Large intestine (tissue), 12 donors: ENCODE data around the gene SLC46A2. TPM values are rescaled to one million over a fixed set of nuclear protein-coding genes. Genes with fewer than 3 reads are reported as not detected.

ENCODE experiments used
- DNase-seq, 2 donors: peaks; one replicate each; pipeline versions ENCODE4 v3.0.0 to v3.0.0-alpha.2; 2013
- H3K27ac ChIP-seq: one replicate; pipeline ENCODE4 v1.5.1; 2013; ENCODE audit warnings: low read length
- H3K27me3 ChIP-seq: 2 replicates; pipeline ENCODE4 v1.6.1; 2013; ENCODE audit warnings: low read length; ENCODE audit not compliant: control insufficient read depth, insufficient read depth
- H3K36me3 ChIP-seq: 2 replicates; pipeline ENCODE4 v1.6.1; 2013; ENCODE audit warnings: low read length; ENCODE audit not compliant: control insufficient read depth, insufficient read depth
- H3K4me1 ChIP-seq: one replicate; pipeline ENCODE4 v1.6.1; 2013; ENCODE audit warnings: low read length; ENCODE audit not compliant: control insufficient read depth, insufficient read depth
- H3K4me3 ChIP-seq: one replicate; pipeline ENCODE4 v1.5.1; 2013; ENCODE audit warnings: low read length
- H3K9me3 ChIP-seq: one replicate; pipeline ENCODE4 v1.6.1; 2013; ENCODE audit warnings: mild to moderate bottlenecking, low read depth, low read length, moderate library complexity; ENCODE audit not compliant: control insufficient read depth
- WGBS: methylation state at CpG from one replicate; pipeline ENCODE4 v1.1.5; 2013; ENCODE audit warnings: low lambda C conversion rate; ENCODE audit not compliant: insufficient coverage; 5-methylcytosine and 5-hydroxymethylcytosine counted together
- long read RNA-seq, 11 donors: transcript quantifications; one replicate each; lab custom pipeline, GENCODE V29; 2026
- polyA plus RNA-seq: library from polyadenylated mRNA; unstranded; fragments of 120-200 nt; gene quantifications from one replicate; pipeline ENCODE4 v1.2.1, GENCODE V29; 2013

SLC46A2 gene, protein sequence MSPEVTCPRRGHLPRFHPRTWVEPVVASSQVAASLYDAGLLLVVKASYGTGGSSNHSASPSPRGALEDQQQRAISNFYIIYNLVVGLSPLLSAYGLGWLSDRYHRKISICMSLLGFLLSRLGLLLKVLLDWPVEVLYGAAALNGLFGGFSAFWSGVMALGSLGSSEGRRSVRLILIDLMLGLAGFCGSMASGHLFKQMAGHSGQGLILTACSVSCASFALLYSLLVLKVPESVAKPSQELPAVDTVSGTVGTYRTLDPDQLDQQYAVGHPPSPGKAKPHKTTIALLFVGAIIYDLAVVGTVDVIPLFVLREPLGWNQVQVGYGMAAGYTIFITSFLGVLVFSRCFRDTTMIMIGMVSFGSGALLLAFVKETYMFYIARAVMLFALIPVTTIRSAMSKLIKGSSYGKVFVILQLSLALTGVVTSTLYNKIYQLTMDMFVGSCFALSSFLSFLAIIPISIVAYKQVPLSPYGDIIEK
- polyA plus RNA-seq = 0.43 TPM
- long read RNA-seq, donor 1 = 0 reads
- long read RNA-seq, donor 2 = 0 reads
- long read RNA-seq, donor 3 = 0 reads
- long read RNA-seq, donor 4 = 0 reads
- long read RNA-seq, donor 5 = 0 reads
- long read RNA-seq, donor 6 = 0 reads
- long read RNA-seq, donor 7 = 0 reads
- long read RNA-seq, donor 8 = 0 reads
- long read RNA-seq, donor 9 = 0 reads
- long read RNA-seq, donor 10 = 0 reads
- long read RNA-seq, donor 11 = 0 reads

DNA sequence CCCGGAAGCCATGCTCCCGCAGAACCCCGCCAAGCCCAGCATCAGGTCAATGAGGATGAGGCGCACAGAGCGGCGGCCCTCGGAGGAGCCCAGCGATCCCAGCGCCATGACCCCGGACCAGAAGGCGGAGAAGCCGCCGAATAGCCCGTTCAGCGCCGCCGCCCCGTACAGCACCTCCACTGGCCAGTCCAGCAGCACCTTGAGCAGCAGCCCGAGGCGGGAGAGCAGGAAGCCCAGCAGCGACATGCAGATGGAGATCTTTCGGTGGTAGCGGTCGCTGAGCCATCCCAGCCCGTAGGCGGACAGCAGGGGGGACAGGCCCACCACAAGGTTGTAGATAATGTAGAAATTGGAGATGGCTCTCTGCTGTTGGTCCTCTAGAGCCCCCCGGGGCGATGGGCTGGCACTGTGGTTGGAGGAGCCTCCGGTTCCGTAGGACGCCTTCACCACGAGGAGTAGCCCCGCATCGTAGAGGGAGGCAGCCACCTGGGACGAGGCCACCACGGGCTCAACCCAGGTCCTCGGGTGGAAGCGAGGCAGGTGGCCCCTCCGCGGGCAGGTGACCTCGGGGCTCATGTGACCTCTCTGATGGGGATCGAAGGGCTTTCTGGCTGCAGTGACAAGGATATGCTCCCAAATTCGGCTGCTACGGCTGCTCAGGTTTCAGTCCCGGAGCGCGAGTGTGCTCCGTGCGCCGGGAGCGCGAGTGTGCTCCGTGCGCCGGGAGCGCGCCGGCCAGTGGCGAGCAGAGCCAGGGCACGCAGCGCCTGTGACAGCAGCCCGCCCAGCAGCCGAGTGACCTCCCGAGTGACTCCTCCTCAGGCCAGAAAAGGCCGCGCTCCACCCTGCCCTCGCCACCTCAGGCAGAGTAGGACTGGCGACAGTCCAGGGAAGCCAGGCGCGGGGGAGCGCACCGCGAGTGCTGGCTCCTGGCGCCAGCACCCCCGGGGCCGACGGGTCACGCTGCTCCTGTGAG is at the start of gene SLC46A2:
Gene SLC46A2, minus strand, starts transcription at position 771 of the 976 bp plus-strand sequence. Its CDS starts 195 bp downstream, at position 576.
- DNase-seq = peak in 1 of 2 donors; percentile 13
- Histone ChIP-seq H3K27me3 (peaks cover 44% of the 10 kb centered on the region), H3K9me3 (peaks cover 4% of the 10 kb centered on the region), H3K4me1 (no peaks in the 10 kb centered on the region), H3K36me3 (no peaks in the 10 kb centered on the region), H3K27ac (no peak within 1 kb of the TSS), H3K4me3 (peak within 1 kb of the TSS; percentile 13)
- WGBS = no CpG with 5 or more reads among the region's 78 CpGs

DNA sequence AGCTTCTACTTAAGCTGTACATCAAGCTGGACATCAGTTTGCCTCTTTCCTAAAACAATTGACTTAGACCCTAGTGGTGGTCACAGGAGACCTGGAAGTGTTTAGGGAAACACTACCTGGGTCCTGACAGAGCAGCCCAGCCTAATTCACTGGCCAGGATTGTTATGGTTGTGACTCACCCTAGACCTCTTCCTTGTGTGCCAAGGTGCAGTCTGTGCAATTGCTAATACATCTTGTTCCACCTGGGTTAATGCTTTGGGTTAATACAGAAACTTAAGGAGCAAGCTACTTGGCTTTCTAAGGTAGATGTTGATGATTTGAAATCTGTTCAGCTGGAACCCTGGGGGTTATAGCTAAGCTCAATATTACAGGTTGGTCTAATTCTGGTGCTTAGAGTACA is 48.7 kb upstream of the SLC46A2 start:
- no peak for DNase-seq
- H3K4me3 ChIP-seq = no peak overlapping the region

DNA sequence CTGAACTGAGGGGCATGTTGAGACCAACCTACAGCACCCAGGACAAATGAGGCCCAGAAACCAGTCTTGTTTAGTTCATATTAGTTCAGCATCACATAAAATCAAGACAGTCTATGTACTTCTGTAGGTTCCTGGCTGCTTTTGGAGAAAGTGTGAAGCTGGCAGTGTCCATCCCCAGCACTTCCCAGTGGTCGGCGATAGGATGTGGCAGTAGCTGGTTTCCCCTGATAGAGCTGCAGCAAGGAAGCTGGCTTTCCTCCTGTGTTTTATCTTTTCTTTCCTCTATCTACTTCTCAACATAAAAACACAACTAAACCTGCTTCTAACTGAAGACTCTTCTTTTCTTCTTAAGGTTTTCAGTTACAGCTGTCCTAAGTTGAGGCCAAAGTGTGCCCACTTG is 43.0 kb upstream of the SLC46A2 start:
- WGBS = 100% methylated on average over 2 of the region's 2 CpGs
- Histone ChIP-seq H3K4me1 (no peaks in the 10 kb centered on the region), H3K4me3 (no peak overlapping the region), H3K9me3 (no peaks in the 10 kb centered on the region), H3K27ac (no peak overlapping the region), H3K27me3 (peaks cover 29% of the 10 kb centered on the region), H3K36me3 (no peaks in the 10 kb centered on the region)
- DNase-seq = no peak

More for the DNA sequence above, 48.7 kb upstream of the SLC46A2 start:
- Histone ChIP-seq H3K27me3 (peaks cover 24% of the 10 kb centered on the region), H3K27ac (no peak overlapping the region), H3K9me3 (no peaks in the 10 kb centered on the region), H3K4me1 (no peaks in the 10 kb centered on the region), H3K36me3 (no peaks in the 10 kb centered on the region)

DNA sequence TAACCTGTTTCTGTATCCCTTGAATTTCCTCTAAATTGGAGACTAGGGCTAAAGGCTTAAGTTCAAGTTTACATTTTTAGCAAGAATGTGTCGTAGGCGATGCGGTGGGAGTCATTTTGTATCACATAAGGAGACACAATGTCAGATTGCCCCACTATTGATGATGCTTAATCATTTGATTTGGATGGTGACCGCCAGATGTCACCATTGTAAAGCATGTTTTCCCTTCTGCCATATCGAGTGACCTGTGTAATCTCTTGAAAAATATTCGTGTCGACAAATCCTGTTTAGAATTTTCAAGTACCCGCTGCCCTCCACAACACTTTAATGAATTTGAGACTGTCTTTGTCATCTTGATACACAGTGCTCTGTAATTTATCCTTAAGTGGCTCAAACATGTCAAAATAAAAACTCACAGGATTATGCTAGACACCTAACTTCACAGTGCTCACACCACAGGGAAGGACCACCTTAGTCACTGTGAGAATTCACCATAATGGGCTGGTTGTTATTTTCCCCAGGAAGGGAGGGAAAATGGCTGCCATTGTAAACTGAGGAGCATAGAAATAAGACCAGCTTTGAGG is 34.5 kb upstream of the SLC46A2 start:
- H3K27ac ChIP-seq = no peak overlapping the region
- no CpG with 5 or more reads among the region's 8 CpGs for WGBS
- DNase-seq = peak in 1 of 2 donors; percentile 16

DNA sequence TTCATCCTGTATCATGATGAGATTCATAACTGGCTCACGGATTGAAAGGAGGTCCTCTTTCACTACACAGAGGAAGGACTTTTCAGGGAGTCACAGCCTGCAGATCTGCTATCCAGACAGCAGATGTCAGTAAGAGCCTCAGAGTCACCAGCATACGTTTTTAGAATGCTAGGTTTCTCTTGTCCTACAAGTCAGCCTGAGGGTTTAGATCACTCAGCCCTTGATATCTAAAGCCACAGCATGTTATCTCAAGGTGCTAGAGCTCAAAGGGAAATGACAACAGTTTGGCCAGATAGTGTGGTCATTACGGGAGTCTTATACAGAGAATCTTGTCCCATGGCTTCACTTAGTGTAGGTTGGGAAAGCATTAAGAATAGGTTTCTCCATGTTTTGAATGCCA is 30.9 kb upstream of the SLC46A2 start:
- H3K4me3 ChIP-seq = no peak overlapping the region
- no peak overlapping the region for H3K27ac ChIP-seq
- peaks cover 16% of the 10 kb centered on the region for H3K4me1 ChIP-seq
- H3K36me3 ChIP-seq = no peaks in the 10 kb centered on the region
- DNase-seq = peak in 1 of 2 donors; percentile 27
- H3K9me3 ChIP-seq = no peaks in the 10 kb centered on the region
- H3K27me3 ChIP-seq = peaks cover 11% of the 10 kb centered on the region
- no CpG with 5 or more reads among the region's 3 CpGs for WGBS

More for the DNA sequence above, 34.5 kb upstream of the SLC46A2 start:
- Histone ChIP-seq H3K9me3 (no peaks in the 10 kb centered on the region), H3K4me3 (no peak overlapping the region), H3K4me1 (no peaks in the 10 kb centered on the region), H3K27me3 (peaks cover 18% of the 10 kb centered on the region), H3K36me3 (no peaks in the 10 kb centered on the region)

DNA sequence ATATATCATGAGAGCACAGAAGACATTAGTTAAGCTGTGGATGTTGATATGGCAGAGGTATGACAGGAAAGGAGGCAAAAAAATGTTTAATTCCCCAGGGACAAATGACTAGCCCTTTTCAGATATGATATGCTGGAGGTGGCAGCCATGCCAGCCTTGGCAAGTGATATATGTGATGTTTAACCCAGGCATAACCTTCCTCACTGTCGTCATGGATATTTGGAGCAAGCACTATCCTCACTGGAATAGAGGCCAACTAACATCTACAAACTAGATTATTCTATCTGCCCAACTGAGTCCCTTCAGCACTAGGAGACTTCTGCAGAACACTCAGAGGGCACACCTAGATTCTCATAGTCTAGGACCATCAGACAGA is 27.3 kb upstream of the SLC46A2 start:
- peak overlapping the region; percentile 10 for H3K27ac ChIP-seq
- WGBS = no CpG with 5 or more reads among the region's 1 CpG
- H3K9me3 ChIP-seq = no peaks in the 10 kb centered on the region
- no peak for DNase-seq
- H3K4me3 ChIP-seq = no peak overlapping the region
- peaks cover 5% of the 10 kb centered on the region for H3K27me3 ChIP-seq
- H3K4me1 ChIP-seq = peaks cover 16% of the 10 kb centered on the region
- H3K36me3 ChIP-seq = no peaks in the 10 kb centered on the region

DNA sequence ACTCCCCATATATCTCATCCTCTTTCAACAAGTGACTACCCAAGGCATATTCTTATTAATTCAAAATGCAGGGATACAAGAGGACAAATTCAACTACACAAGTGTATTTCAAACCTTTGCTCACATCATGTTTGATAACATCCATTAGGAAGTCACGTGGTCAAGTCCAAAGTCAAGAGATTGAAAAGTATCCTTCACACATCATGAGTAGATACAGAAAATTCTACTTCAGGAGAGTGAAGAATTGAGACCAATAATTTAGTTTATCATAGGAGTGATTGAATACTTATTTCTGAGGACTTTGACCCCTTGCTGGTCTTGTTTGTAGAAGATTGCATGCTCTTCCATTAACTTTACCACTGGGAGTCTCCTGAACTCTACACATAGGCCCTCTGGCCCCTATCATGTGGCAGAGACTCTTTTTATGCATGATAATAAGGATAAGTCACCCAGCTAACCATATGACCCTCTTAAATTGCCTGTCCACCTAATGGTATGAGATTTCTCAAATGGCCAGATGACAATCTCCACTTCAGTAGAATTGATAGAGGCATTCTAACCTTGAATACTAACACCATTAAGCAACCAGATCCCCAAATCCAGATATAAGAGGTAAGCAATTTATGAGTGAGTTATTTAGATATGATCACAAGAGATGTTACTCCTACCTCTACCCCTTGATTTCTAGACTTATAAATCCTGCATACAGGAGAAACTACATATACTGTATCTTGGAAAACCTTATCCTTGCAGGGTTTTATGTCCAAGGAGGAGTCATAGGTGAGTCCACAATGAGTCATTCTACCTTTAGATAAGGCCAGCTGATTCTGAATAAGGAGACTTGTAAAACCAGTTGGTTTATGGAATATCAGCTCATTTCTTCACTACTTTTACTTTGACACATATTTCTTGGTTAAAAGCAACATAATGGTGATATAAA is 26.6 kb upstream of the SLC46A2 start:
- no CpG with 5 or more reads among the region's 1 CpG for WGBS
- Histone ChIP-seq H3K36me3 (no peaks in the 10 kb centered on the region), H3K9me3 (no peaks in the 10 kb centered on the region), H3K27me3 (peaks cover 5% of the 10 kb centered on the region), H3K27ac (peak overlapping the region; percentile 50), H3K4me3 (no peak overlapping the region), H3K4me1 (peaks cover 16% of the 10 kb centered on the region)
- peak; percentile 30 to 67 for DNase-seq

DNA sequence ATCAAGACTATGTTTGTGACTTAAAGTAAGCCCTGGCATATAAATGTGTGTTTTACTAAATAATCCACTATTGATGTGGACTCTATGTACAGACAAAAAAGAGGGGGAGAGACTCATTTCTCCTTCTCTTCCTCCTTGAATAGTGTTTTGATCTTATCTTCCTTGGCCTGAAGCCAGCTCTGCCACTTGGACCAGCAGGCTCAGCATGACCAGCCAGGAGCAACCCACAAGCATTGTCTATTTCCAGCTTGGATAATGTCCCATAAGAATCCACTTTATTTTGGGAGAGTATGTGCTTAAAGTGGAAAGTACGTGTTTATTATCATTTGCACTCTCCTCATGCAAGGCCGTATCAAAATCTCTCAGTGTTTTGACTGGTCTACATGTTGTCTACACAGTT is 23.8 kb upstream of the SLC46A2 start:
- WGBS = no CpG with 5 or more reads among the region's 2 CpGs
- H3K4me3 ChIP-seq = no peak overlapping the region

DNA sequence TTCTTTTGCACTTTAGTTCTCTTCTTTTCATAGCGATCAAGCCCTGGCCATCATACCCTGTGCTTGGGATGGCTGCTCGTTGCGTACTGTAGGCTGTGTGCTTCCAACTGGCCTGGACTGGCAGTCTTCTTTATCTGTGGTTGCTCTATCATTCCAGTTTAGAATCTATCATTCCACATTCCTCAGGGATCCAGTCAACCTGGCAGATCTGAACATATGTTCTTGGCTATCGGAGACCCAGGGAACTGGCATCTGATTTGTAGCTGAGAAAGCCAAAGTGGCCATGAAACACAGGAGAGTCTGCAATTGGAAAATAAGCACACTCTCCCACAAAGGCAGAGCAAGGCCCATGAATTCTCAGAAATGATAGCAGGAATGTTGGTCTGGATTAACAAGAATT is 22.6 kb upstream of the SLC46A2 start:
- Histone ChIP-seq H3K9me3 (no peaks in the 10 kb centered on the region), H3K36me3 (no peaks in the 10 kb centered on the region), H3K4me1 (peaks cover 14% of the 10 kb centered on the region), H3K27me3 (peaks cover 3% of the 10 kb centered on the region), H3K27ac (no peak overlapping the region), H3K4me3 (no peak overlapping the region)
- WGBS = 100% methylated on average over 2 of the region's 4 CpGs
- no peak for DNase-seq

More for the DNA sequence above, 23.8 kb upstream of the SLC46A2 start:
- Histone ChIP-seq H3K27ac (no peak overlapping the region), H3K4me1 (peaks cover 16% of the 10 kb centered on the region), H3K9me3 (no peaks in the 10 kb centered on the region), H3K27me3 (no peaks in the 10 kb centered on the region), H3K36me3 (no peaks in the 10 kb centered on the region)
- DNase-seq = no peak
